ENCODE data around the gene SH3GL1. TPM values are rescaled to one million over a fixed set of nuclear protein-coding genes. Genes with fewer than 3 reads are reported as not detected.

Gene SH3GL1, protein sequence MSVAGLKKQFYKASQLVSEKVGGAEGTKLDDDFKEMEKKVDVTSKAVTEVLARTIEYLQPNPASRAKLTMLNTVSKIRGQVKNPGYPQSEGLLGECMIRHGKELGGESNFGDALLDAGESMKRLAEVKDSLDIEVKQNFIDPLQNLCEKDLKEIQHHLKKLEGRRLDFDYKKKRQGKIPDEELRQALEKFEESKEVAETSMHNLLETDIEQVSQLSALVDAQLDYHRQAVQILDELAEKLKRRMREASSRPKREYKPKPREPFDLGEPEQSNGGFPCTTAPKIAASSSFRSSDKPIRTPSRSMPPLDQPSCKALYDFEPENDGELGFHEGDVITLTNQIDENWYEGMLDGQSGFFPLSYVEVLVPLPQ
- total RNA-seq (10 to 100 TPM; 25.9 to 31.1 (median 27.5) TPM), polyA plus RNA-seq (10 to 100 TPM; 27.1 to 34.2 TPM)

DNA sequence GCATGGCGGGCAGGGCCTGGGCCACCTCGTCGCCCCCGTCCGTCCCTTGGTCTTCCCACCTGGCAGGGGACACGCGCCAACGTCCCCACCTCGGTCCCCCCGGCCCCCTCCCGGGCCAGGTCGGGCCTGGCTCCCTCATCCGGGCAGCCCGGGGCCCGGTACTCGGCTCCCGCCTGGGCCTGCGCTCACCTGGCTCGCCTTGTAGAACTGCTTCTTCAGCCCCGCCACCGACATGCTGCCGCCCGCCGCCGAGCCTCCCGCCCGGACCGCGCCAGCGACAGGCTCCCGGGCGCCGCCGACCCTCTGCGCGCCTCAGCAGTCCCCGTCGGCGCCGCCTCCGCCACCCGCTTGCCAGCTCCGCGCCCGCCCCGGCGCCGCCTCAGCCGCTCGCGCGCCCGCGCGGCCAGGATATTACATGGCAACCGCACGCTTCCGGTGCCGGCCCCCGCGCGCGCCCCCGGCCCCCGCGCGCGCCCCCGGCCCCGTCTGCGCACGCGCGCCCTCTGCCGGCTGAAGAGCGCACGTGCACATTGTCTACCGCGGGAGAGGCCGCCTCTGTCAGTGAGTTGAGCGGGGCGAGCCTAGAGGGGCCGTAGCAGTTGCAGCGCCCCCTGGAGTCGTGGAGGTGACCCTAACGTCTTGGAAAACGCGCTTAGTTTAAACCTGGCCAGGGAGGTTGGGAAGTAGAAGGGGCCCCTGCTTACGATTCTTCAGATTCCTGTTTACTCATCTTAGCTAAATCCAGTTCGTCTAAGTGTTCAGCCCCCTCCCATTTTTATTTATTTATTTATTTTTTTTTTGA is at the start of gene SH3GL1:
SH3GL1 (minus strand) TSS at position 413 of the 802 bp plus-strand sequence; CDS start at position 234, 179 bp downstream.
- H3K27ac ChIP-seq: peak within 1 kb of the TSS; percentile 78 to 88 (median 86)
- WGBS, 2 donors: 1% methylated on average over 53 to 90 of the region's 90 CpGs

DNA sequence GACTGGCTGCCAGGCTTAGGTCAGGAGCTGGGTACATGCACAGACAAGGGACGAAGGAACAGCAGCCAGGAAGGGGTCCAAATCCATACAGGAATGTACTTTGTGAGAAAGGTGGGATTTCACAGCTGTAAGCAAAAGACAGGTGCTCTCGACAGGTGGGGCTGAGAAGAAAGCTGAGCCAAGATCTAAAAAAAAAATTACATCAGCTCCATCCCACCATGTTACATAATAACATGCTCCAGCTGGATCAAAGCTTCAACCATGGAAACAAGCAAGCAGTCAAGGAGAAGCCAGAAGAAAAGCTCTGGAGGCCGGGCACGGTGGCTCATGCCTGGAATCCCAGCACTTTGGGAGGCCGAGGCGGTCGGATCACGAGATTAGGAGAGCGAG is 49.3 kb upstream of the SH3GL1 start:
- no peaks in the 10 kb centered on the region for H3K9me3 ChIP-seq
- no peak for FAIRE-seq
- no peaks in the 10 kb centered on the region for H3K27me3 ChIP-seq
- peaks cover 0 to 65% (median 52%) of the 10 kb centered on the region in 3 donors for H3K36me3 ChIP-seq
- no peak for TF ChIP-seq CTCF (IDR thresholded peaks at IDR 0.05)
- intact Hi-C loops (cut with DNase I): no loop called here
- 76 to 82% methylated on average over 9 of the region's 9 CpGs for WGBS, 2 donors
- ATAC-seq: peak; percentile 1 to 20 (median 6)
- no peak overlapping the region for H3K4me3 ChIP-seq
- peaks cover 3 to 17% (median 8%) of the 10 kb centered on the region in 3 donors for H3K4me1 ChIP-seq
- H3K27ac ChIP-seq: peak overlapping the region; percentile 50 to 76 (median 60)
- DNase-seq: no peak

More for the DNA sequence above, at the start of gene SH3GL1:
- peaks cover 0 to 5% (median 0%) of the 10 kb centered on the region in 3 donors for H3K36me3 ChIP-seq
- no peak for FAIRE-seq
- peak; percentile 82 to 96 (median 94) for DNase-seq
- no peaks in the 10 kb centered on the region for H3K9me3 ChIP-seq
- H3K27me3 ChIP-seq: no peaks in the 10 kb centered on the region
- peak; percentile 70 to 78 (median 76) for ATAC-seq
- intact Hi-C loops (cut with DNase I): no loop called here
- H3K4me3 ChIP-seq: peak within 1 kb of the TSS; percentile 89 to 97 (median 93)
- H3K4me1 ChIP-seq: peaks cover 0 to 19% (median 11%) of the 10 kb centered on the region in 3 donors
- peak; percentile 92 to 95 (median 92) for TF ChIP-seq CTCF (IDR thresholded peaks at IDR 0.05)

- intact Hi-C loops (cut with DNase I): no loop called here
- Histone ChIP-seq H3K27me3 (no peaks in the 10 kb centered on the region), H3K36me3 (peaks cover 0 to 68% (median 53%) of the 10 kb centered on the region in 3 donors), H3K4me1 (peaks cover 3 to 17% (median 8%) of the 10 kb centered on the region in 3 donors), H3K27ac (peak overlapping the region; percentile 50 to 76 (median 60)), H3K9me3 (no peaks in the 10 kb centered on the region), H3K4me3 (no peak overlapping the region)
- DNase-seq (peak; percentile 71 to 90 (median 86)), FAIRE-seq (no peak), ATAC-seq (peak; percentile 75 to 80 (median 77))
- peak in 1 of 4 donors; percentile 9 for TF ChIP-seq CTCF (IDR thresholded peaks at IDR 0.05)
- WGBS, 2 donors: 34 to 38% methylated on average over 24 of the region's 24 CpGs
Measured at GRCh38 chr19:4449022-4449638, 48.8 kb upstream of the SH3GL1 start.

- FAIRE-seq: no peak
- ATAC-seq: peak; percentile 70 to 84 (median 80)
- WGBS, 2 donors: 42 to 56% methylated on average over 30 of the region's 30 CpGs
- Histone ChIP-seq H3K9me3 (no peaks in the 10 kb centered on the region), H3K4me1 (peaks cover 3 to 17% (median 8%) of the 10 kb centered on the region in 3 donors), H3K36me3 (peaks cover 0 to 66% (median 53%) of the 10 kb centered on the region in 3 donors), H3K27me3 (no peaks in the 10 kb centered on the region), H3K27ac (peak overlapping the region; percentile 50 to 76 (median 60)), H3K4me3 (no peak overlapping the region)
- intact Hi-C loops (cut with DNase I): no loop called here
- peak; percentile 69 to 91 (median 84) for DNase-seq
- TF ChIP-seq CTCF (IDR thresholded peaks at IDR 0.05): no peak
Measured at GRCh38 chr19:4448147-4448985, 48.0 kb upstream of the SH3GL1 start.

Measured in pancreas (tissue), 10 donors.